Prostate gland (tissue), 2 donors: ENCODE measurements around the gene SCN1B. TPM values are rescaled to one million over a fixed set of nuclear protein-coding genes. Genes with fewer than 3 reads are reported as not detected.

ENCODE experiments used
- DNase-seq: peaks from one replicate; pipeline ENCODE4 v3.0.0-alpha.2; 2019; ENCODE audit warnings: low spot score
- H3K27ac ChIP-seq, 2 donors: fragments of 200-600 bp; sonication (generic); 2 replicates each; pipeline ENCODE4 v1.5.1; 2017 to 2019
- H3K27me3 ChIP-seq: fragments of 200-600 bp; sonication (generic); replicated peaks from 2 replicates; pipeline ENCODE4 v1.5.1; 2019; ENCODE audit not compliant: insufficient read depth
- H3K36me3 ChIP-seq, 2 donors: fragments of 200-600 bp; sonication (generic); 1 replicate in 1 of 2; 2 replicates in 1 of 2; pipeline versions ENCODE4 v1.5.1 to v1.8.1; 2017 to 2019
- H3K4me1 ChIP-seq: fragments of 200-600 bp; sonication (generic); replicated peaks from 2 replicates; pipeline ENCODE4 v1.5.1; 2019
- H3K4me3 ChIP-seq, 2 donors: fragments of 200-600 bp; sonication (generic); 2 replicates each; pipeline ENCODE4 v1.5.1; 2017 to 2019
- H3K9me3 ChIP-seq: fragments of 200-600 bp; sonication (generic); 2 replicates; pipeline ENCODE4 v1.5.1; 2017
- CTCF ChIP-seq, 4 experiments: fragments of 200-600 bp in 2 of 4; fragments of 450-650 bp in 2 of 4; sonication (generic) in 2 of 4; IDR thresholded peaks; 1 replicate in 3 of 4; 2 replicates in 1 of 4; pipeline ENCODE4 v1.5.1; 2016 to 2019; ENCODE audit warnings: antibody characterized with exemption in 4 of 4, mild to moderate bottlenecking in 2 of 4, moderate library complexity in 2 of 4
- POLR2A ChIP-seq: fragments of 450-650 bp; IDR thresholded peaks from one replicate; pipeline ENCODE4 v1.6.1; 2016; ENCODE audit warnings: antibody characterized with exemption, mild to moderate bottlenecking
- POLR2AphosphoS5 ChIP-seq: sonication (generic); formaldehyde crosslinking; IDR thresholded peaks from one replicate; pipeline ENCODE4 v1.6.1; 2017; ENCODE audit warnings: antibody characterized with exemption
- WGBS: methylation state at CpG from one replicate; pipeline ENCODE4 v1.1.5; 2018; 5-methylcytosine and 5-hydroxymethylcytosine counted together
- intact Hi-C: fragments of 100-400 bp; cut with DNase I; formaldehyde crosslinking; loops from one replicate; pipeline ENCODE4 v1.14.2; 2022
- total RNA-seq, 2 donors: library from RNA; depleted of rRNA; stranded (reverse); fragments of >200 nt; gene quantifications; one replicate each; pipeline ENCODE4 v1.1.0, GENCODE V29; 2016

The SCN1B gene
- total RNA-seq, 2 donors from 2014 or later = 9.7 to 10.6 TPM

- Histone ChIP-seq H3K9me3 (no peaks in the 10 kb centered on the region), H3K27ac (no peak overlapping the region), H3K4me1 (no peaks in the 10 kb centered on the region), H3K36me3 (no peaks in the 10 kb centered on the region), H3K4me3 (no peak overlapping the region), H3K27me3 (no peaks in the 10 kb centered on the region)
- no peak for TF ChIP-seq POLR2AphosphoS5
- TF ChIP-seq CTCF (IDR thresholded peaks at IDR 0.05) = no peak
- TF ChIP-seq POLR2A = no peak
- DNase-seq = no peak
- 87% methylated on average over 8 of the region's 8 CpGs for WGBS
- intact Hi-C loops = loop anchor here (10.0 kb wide), 1 partner anchor 115 kb away; no protein-coding TSS in a partner anchor
Observed at GRCh38 chr19:35089554-35089953, 59.3 kb downstream of the SCN1B start.

Other genes starting within 250 kb of the SCN1B start
- 1 to 10 TPM; 2.3 to 7.2 TPM for gene ZNF30, start 103.6 kb upstream of the SCN1B start, total RNA-seq
- gene ZNF792, start 66.2 kb upstream of the SCN1B start, total RNA-seq = 1 to 10 TPM; 8.2 to 9.3 TPM
- 100 to 1,000 TPM in 1 of 2 donors, 10 to 100 TPM in 1; 32.2 to 120 TPM for gene GRAMD1A, start 30.1 kb upstream of the SCN1B start, total RNA-seq
- 10 to 100 TPM; 14.8 to 22.6 TPM for gene HPN, start 11.3 kb downstream of the SCN1B start, total RNA-seq
- gene FXYD3, start 85.4 kb downstream of the SCN1B start, total RNA-seq = 1,000 to 10,000 TPM in 1 of 2 donors, 100 to 1,000 TPM in 1; 365 to 1,352 TPM
- gene LGI4, start 104.6 kb downstream of the SCN1B start, total RNA-seq = 10 to 100 TPM in 1 of 2 donors, 1 to 10 TPM in 1; 9.1 to 16.3 TPM
- 10 to 100 TPM; 15.9 to 30.6 TPM for gene FXYD1, start 108.4 kb downstream of the SCN1B start, total RNA-seq
- gene FXYD7, start 112.8 kb downstream of the SCN1B start, total RNA-seq = not detected
- gene FXYD5, start 124.3 kb downstream of the SCN1B start, total RNA-seq = 10 to 100 TPM; 18.8 to 43.2 TPM
- 1 to 10 TPM in 1 of 2 donors, not detected in 1; 1.1 TPM for gene FAM187B, start 198.3 kb downstream of the SCN1B start, total RNA-seq
- gene LSR, start 218.5 kb downstream of the SCN1B start, total RNA-seq = 100 to 1,000 TPM; 119 to 202 TPM
- gene USF2, start 238.5 kb downstream of the SCN1B start, total RNA-seq = 100 to 1,000 TPM; 107 to 151 TPM